CD4-positive, alpha-beta memory T cell (primary cell): ENCODE measurements around the gene ERC2. TPM values are rescaled to one million over a fixed set of nuclear protein-coding genes. Genes with fewer than 3 reads are reported as not detected.

Experiments used
- CTCF ChIA-PET: fragments of 350-600 bp; sonication (Branson Sonifier 250); formaldehyde crosslinking; loops from one replicate; lab custom pipeline; 2021; ENCODE audit warnings: inconsistent platforms; ENCODE audit not compliant: partially characterized antibody; lab: Charles Lee
- POLR2A ChIA-PET: fragments of 350-600 bp; sonication (Branson Sonifier 250); formaldehyde crosslinking; loops from one replicate; lab custom pipeline; 2021; ENCODE audit not compliant: partially characterized antibody; lab: Charles Lee
- DNase-seq, 5 donors: peaks; one replicate each; pipeline versions ENCODE4 v3.0.0 to v3.0.0-alpha.2; 2020 to 2022; ENCODE audit warnings: mixed read lengths in 1 of 5
- H3K27ac ChIP-seq: one replicate; pipeline ENCODE4 v1.7.0; 2013; ENCODE audit warnings: low read depth, low read length
- H3K27me3 ChIP-seq: 2 replicates; pipeline ENCODE4 v1.7.0; 2013; ENCODE audit warnings: mild to moderate bottlenecking, low read length, moderate library complexity; ENCODE audit not compliant: insufficient read depth
- H3K36me3 ChIP-seq: 2 replicates; pipeline ENCODE4 v1.7.0; 2013; ENCODE audit warnings: mild to moderate bottlenecking, low read length, moderate library complexity; ENCODE audit not compliant: insufficient read depth
- H3K4me1 ChIP-seq: 2 replicates; pipeline ENCODE4 v1.7.0; 2013; ENCODE audit warnings: mild to moderate bottlenecking, low read length, moderate library complexity; ENCODE audit not compliant: insufficient read depth
- H3K4me3 ChIP-seq, 2 donors: one replicate each; pipeline ENCODE4 v1.7.0; 2013; ENCODE audit warnings: low read length in 2 of 2, mild to moderate bottlenecking in 1 of 2
- H3K9me3 ChIP-seq, 2 donors: one replicate each; pipeline ENCODE4 v1.7.0; 2013; ENCODE audit warnings: low read length in 2 of 2, control low read depth in 1 of 2; ENCODE audit not compliant: control insufficient read depth in 1 of 2
- H3K27ac Mint-ChIP-seq, 7 donors: one replicate each; pipeline ENCODE4 v1.8.0; 2020 to 2021; ENCODE audit warnings: mixed read lengths in 7 of 7, mild to moderate bottlenecking in 6 of 7, inconsistent platforms in 3 of 7, moderate library complexity in 3 of 7
- H3K27me3 Mint-ChIP-seq, 2 donors: one replicate each; pipeline ENCODE4 v1.8.0; 2020 to 2021; ENCODE audit warnings: mixed read lengths in 2 of 2
- H3K36me3 Mint-ChIP-seq, 2 donors: one replicate each; pipeline ENCODE4 v1.8.0; 2020 to 2021; ENCODE audit warnings: mixed read lengths in 2 of 2, inconsistent platforms in 1 of 2, mild to moderate bottlenecking in 1 of 2
- H3K4me1 Mint-ChIP-seq, 4 donors: one replicate each; pipeline ENCODE4 v1.8.0; 2020 to 2021; ENCODE audit warnings: mixed read lengths in 4 of 4, mild to moderate bottlenecking in 1 of 4
- H3K4me3 Mint-ChIP-seq, 8 donors: one replicate each; pipeline ENCODE4 v1.8.0; 2020 to 2021; ENCODE audit warnings: mixed read lengths in 8 of 8, mild to moderate bottlenecking in 7 of 8, moderate library complexity in 6 of 8, inconsistent platforms in 3 of 8
- H3K9me3 Mint-ChIP-seq, 8 donors: one replicate each; pipeline ENCODE4 v1.8.0; 2020 to 2021; ENCODE audit warnings: mixed read lengths in 8 of 8, mild to moderate bottlenecking in 5 of 8, inconsistent platforms in 3 of 8, moderate library complexity in 1 of 8
- intact Hi-C: fragments of 100-400 bp; cut with micrococcal nuclease; formaldehyde crosslinking; loops from one replicate; pipeline ENCODE4 v1.15.1; 2023
- polyA plus RNA-seq, 2 donors: library from polyadenylated mRNA; unstranded; fragments of 300-500 nt; fragmentation: Illumina TruSeq; gene quantifications; one replicate each; pipeline ENCODE4 v1.2.3, GENCODE V29; 2021
- total RNA-seq, 2 experiments: library from RNA; stranded (reverse); gene quantifications; one replicate each; pipeline ENCODE4 v1.2.3, GENCODE V29; 2021

The ERC2 gene
- total and polyA plus RNA-seq, 4 experiments from 2014 or later: not detected

DNA sequence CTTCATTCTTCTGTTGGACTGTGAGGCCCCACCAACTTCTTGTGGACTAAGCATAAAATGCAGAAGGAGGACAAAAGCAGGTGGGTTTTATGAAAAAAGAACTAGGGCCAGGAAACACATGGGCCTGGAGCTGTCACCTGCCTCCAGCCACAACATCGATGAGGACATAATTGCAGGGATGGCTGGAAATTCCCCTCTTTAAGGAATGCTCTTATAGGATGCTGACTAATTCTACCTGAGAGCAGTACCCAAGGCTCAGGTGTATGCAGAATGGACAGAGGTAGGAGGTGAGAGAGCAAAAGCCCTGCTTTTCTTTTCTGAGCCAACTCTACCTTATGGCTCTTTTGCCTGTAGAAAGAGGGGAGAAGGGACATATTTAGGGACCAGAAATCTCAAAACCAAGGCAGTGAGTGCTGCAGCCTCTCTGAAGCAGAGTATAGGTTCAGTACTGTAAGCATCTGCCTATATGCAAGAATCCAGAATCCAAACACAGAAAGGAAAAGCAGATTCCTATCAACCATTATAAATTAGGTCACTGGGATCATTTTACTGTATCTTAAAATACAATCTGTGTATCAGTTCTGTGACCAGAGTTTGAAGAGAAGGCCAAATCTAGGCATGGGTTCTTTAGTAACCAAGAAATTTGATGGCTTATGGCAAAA, 775.8 kb downstream of the ERC2 start:
- Histone ChIP-seq H3K9me3 (no peaks in the 10 kb centered on the region), H3K27me3 (no peaks in the 10 kb centered on the region), H3K4me3 (no peak overlapping the region), H3K4me1 (no peaks in the 10 kb centered on the region), H3K27ac (no peak overlapping the region), H3K36me3 (no peaks in the 10 kb centered on the region)
- H3K27me3 Mint-ChIP-seq: no peaks in the 10 kb centered on the region
- intact Hi-C loops: no loop called here
- H3K27ac Mint-ChIP-seq: no peak overlapping the region
- H3K36me3 Mint-ChIP-seq: no peaks in the 10 kb centered on the region
- no peak for DNase-seq
- H3K9me3 Mint-ChIP-seq: peaks cover 0 to 3% (median 0%) of the 10 kb centered on the region in 8 donors
- no peaks in the 10 kb centered on the region for H3K4me1 Mint-ChIP-seq
- POLR2A ChIA-PET: no interaction called here
- H3K4me3 Mint-ChIP-seq: no peak overlapping the region
- CTCF ChIA-PET: no interaction called here

DNA sequence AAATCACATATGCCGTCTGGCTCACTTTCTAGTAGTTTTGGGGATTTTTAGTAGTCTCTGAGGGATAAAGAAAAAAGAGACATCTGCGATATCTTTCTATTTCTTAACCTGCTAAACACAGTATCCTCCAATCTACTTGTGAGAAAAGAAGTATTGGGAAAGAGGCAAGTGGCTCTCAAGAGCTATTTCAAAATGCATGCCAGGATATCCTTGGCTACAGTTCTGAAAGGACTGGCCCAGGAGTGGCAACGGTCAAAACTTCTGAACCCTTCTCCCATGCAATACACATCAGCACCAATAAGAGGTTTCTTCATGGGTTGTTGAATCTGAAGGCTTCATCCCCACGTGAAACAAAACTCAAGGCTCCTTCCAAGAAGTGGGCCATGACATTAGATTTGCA, 777.1 kb downstream of the ERC2 start:
- ChIA-PET CTCF (no interaction called here), POLR2A (no interaction called here)
- Histone ChIP-seq H3K4me1 (no peaks in the 10 kb centered on the region), H3K27me3 (no peaks in the 10 kb centered on the region), H3K4me3 (no peak overlapping the region), H3K27ac (no peak overlapping the region), H3K9me3 (no peaks in the 10 kb centered on the region), H3K36me3 (no peaks in the 10 kb centered on the region)
- Mint-ChIP-seq H3K9me3 (peaks cover 0 to 3% (median 0%) of the 10 kb centered on the region in 8 donors), H3K36me3 (no peaks in the 10 kb centered on the region), H3K27ac (no peak overlapping the region), H3K4me1 (no peaks in the 10 kb centered on the region), H3K4me3 (no peak overlapping the region), H3K27me3 (no peaks in the 10 kb centered on the region)
- no peak for DNase-seq
- intact Hi-C loops: no loop called here

DNA sequence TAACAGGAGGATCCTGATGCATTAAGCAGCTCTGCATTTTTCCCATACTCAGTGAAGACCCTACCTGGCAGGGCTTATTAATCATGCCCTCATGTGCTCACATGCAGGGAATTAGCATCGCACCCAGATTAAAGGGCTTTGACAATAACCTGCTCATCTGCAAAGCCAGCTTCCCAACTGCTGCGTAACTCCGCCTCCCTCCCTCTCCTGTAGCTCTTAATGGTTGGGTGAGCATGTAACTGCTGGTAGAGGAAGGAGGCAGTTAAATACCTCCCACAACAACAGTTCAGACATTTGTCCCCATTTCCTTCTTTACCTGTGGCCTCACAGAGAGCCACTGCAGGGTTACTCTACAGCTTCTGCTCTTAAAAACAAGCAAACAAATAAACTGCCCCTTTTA, 777.5 kb downstream of the ERC2 start:
- no peaks in the 10 kb centered on the region for H3K36me3 ChIP-seq
- no peaks in the 10 kb centered on the region for H3K4me1 ChIP-seq
- ChIA-PET CTCF (no interaction called here), POLR2A (no interaction called here)
- Mint-ChIP-seq H3K4me1 (no peaks in the 10 kb centered on the region), H3K4me3 (no peak overlapping the region), H3K9me3 (peaks cover 0 to 3% (median 0%) of the 10 kb centered on the region in 8 donors), H3K27ac (no peak overlapping the region), H3K27me3 (no peaks in the 10 kb centered on the region), H3K36me3 (no peaks in the 10 kb centered on the region)
- H3K27me3 ChIP-seq: no peaks in the 10 kb centered on the region
- intact Hi-C loops: no loop called here
- no peaks in the 10 kb centered on the region for H3K9me3 ChIP-seq
- H3K27ac ChIP-seq: no peak overlapping the region
- no peak overlapping the region for H3K4me3 ChIP-seq
- DNase-seq: no peak

GRCh38 chr3:55690177-55690576, 778.1 kb downstream of the ERC2 start:
- ChIA-PET POLR2A (no interaction called here), CTCF (no interaction called here)
- Mint-ChIP-seq H3K4me3 (no peak overlapping the region), H3K36me3 (no peaks in the 10 kb centered on the region), H3K9me3 (peaks cover 0 to 3% (median 0%) of the 10 kb centered on the region in 8 donors), H3K27me3 (no peaks in the 10 kb centered on the region), H3K27ac (no peak overlapping the region), H3K4me1 (no peaks in the 10 kb centered on the region)
- no peaks in the 10 kb centered on the region for H3K9me3 ChIP-seq
- H3K36me3 ChIP-seq: no peaks in the 10 kb centered on the region
- no peak for DNase-seq
- no peaks in the 10 kb centered on the region for H3K27me3 ChIP-seq
- no peaks in the 10 kb centered on the region for H3K4me1 ChIP-seq
- intact Hi-C loops: no loop called here
- H3K4me3 ChIP-seq: no peak overlapping the region
- H3K27ac ChIP-seq: no peak overlapping the region

DNA sequence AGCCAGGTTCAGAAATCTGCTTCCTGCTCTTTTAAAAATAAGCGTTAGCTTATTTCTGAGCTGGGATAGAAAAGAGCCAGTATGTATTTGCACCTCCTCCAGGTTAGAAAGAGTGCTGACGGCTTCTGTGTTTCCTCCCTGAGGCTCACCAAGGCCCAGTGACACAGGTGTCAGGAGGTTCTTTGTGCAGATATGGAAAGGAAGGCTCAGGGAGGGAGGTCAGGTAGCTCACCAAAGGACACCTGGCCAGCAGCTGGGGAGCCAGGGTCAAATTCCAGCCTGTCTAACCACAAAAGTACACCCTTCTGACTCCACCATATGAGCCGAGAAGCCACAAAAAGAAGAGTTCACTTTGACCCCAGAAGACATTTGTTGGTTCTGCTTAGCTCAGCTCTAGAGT, 780.1 kb downstream of the ERC2 start:
- H3K27ac Mint-ChIP-seq: no peak overlapping the region
- Histone ChIP-seq H3K27ac (no peak overlapping the region), H3K4me3 (no peak overlapping the region), H3K27me3 (no peaks in the 10 kb centered on the region), H3K4me1 (no peaks in the 10 kb centered on the region), H3K9me3 (no peaks in the 10 kb centered on the region), H3K36me3 (no peaks in the 10 kb centered on the region)
- CTCF ChIA-PET: no interaction called here
- H3K4me3 Mint-ChIP-seq: no peak overlapping the region
- peaks cover 0 to 2% (median 0%) of the 10 kb centered on the region in 8 donors for H3K9me3 Mint-ChIP-seq
- H3K36me3 Mint-ChIP-seq: no peaks in the 10 kb centered on the region
- POLR2A ChIA-PET: no interaction called here
- H3K4me1 Mint-ChIP-seq: no peaks in the 10 kb centered on the region
- H3K27me3 Mint-ChIP-seq: no peaks in the 10 kb centered on the region
- no peak for DNase-seq
- intact Hi-C loops: no loop called here

GRCh38 chr3:55687526-55687925, 780.7 kb downstream of the ERC2 start:
- H3K4me1 ChIP-seq: no peaks in the 10 kb centered on the region
- ChIA-PET CTCF (no interaction called here), POLR2A (no interaction called here)
- Mint-ChIP-seq H3K27ac (no peak overlapping the region), H3K4me1 (no peaks in the 10 kb centered on the region), H3K9me3 (peaks cover 0 to 3% (median 0%) of the 10 kb centered on the region in 8 donors), H3K4me3 (no peak overlapping the region), H3K36me3 (no peaks in the 10 kb centered on the region), H3K27me3 (no peaks in the 10 kb centered on the region)
- H3K27me3 ChIP-seq: no peaks in the 10 kb centered on the region
- H3K9me3 ChIP-seq: no peaks in the 10 kb centered on the region
- H3K36me3 ChIP-seq: no peaks in the 10 kb centered on the region
- H3K27ac ChIP-seq: no peak overlapping the region
- DNase-seq: no peak
- intact Hi-C loops: no loop called here
- H3K4me3 ChIP-seq: no peak overlapping the region

- peaks cover 0 to 3% (median 0%) of the 10 kb centered on the region in 8 donors for H3K9me3 Mint-ChIP-seq
- Histone ChIP-seq H3K9me3 (no peaks in the 10 kb centered on the region), H3K4me3 (no peak overlapping the region), H3K4me1 (no peaks in the 10 kb centered on the region), H3K36me3 (no peaks in the 10 kb centered on the region), H3K27ac (no peak overlapping the region), H3K27me3 (no peaks in the 10 kb centered on the region)
- POLR2A ChIA-PET: no interaction called here
- no peaks in the 10 kb centered on the region for H3K36me3 Mint-ChIP-seq
- intact Hi-C loops: no loop called here
- H3K4me3 Mint-ChIP-seq: no peak overlapping the region
- no peak for DNase-seq
- H3K4me1 Mint-ChIP-seq: no peaks in the 10 kb centered on the region
- H3K27me3 Mint-ChIP-seq: no peaks in the 10 kb centered on the region
- H3K27ac Mint-ChIP-seq: no peak overlapping the region
- CTCF ChIA-PET: interaction anchor here (1.0 kb wide), 1 partner anchor 15 kb away, joined by 5 read pairs; no protein-coding TSS in a partner anchor
These were observed 781.6 kb downstream of the ERC2 start for GRCh38 chr3:55686426-55687254.
